GM21576 (cell line): ENCODE data around the gene CENPS.

Experiments used
- ATAC-seq: cut with Tn5 transposase; IDR thresholded peaks from one replicate; pipeline ENCODE4 v1.9.1; 2021; ENCODE audit warnings: mild to moderate bottlenecking, moderate library complexity; ENCODE audit not compliant: unreplicated experiment

Gene CENPS

DNA sequence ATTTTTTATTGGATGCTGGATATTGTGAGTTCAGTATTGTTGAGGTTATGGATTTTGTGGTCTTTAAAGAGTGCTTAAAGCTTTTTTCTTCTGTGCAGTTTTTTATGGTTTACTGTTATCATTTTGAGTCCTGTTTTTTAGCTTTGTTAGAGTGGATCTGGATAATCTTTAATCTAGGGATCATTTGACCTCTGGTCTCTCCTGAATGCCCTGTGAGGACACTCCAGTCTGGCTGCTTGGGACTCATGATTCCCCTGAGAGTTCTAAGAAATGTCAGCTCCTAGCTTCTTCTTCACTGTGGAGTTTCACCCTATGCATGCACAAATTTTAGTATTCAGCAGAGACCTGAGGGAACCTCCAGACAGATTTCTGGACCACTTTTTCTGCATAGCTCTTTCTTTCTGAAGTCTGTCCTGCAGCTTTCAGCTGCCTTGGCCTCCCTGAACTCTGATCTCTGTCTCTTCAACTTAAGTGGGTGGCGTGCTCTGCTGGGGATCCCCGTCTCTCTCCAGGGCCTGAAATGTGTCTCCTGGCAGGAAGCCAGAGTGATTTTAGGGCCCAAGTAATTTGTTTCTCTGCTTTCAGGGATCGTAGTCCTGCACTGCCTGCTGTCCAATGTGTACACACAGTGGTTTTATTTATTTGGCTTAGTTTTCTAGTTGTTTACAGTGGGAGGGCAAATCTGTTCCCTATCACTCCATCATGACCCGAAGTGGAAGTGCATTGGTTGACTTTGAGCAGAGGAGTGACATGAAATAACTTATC, 59.2 kb downstream of the CENPS start:
- ATAC-seq = no peak

- ATAC-seq = no peak
Observed at GRCh38 chr1:10490286-10490970, 60.2 kb downstream of the CENPS start.
